OCI-LY1 (cell line): ENCODE measurements around the gene ARFGAP2.
A peak's percentile ranks its signal among the peaks of the same experiment; 100 is the strongest.

ENCODE experiments used
- H2AFZ ChIP-seq: fragments of 200-600 bp; sonication (generic), shearing (Covaris generic); 2 replicates; pipeline ENCODE4 v1.6.0; 2014; ENCODE audit warnings: antibody characterized with exemption, mild to moderate bottlenecking, low read length
- H3F3A ChIP-seq: fragments of 200-600 bp; sonication (generic), shearing (Covaris generic); 2 replicates; pipeline ENCODE4 v1.6.0; 2014; ENCODE audit warnings: mild to moderate bottlenecking, antibody characterized with exemption, low read length, moderate library complexity; ENCODE audit not compliant: insufficient read depth
- H3K27ac ChIP-seq: fragments of 200-600 bp; sonication (generic); 2 replicates; pipeline ENCODE4 v1.5.1; 2014; ENCODE audit warnings: low read length, mixed run types, mild to moderate bottlenecking, low read depth; ENCODE audit not compliant: poor library complexity, severe bottlenecking
- H3K27me3 ChIP-seq: fragments of 200-600 bp; sonication (generic); 2 replicates; pipeline ENCODE4 v1.6.0; 2014; ENCODE audit warnings: antibody characterized with exemption, mild to moderate bottlenecking, low read length, moderate library complexity; ENCODE audit not compliant: insufficient read depth
- H3K36me3 ChIP-seq: fragments of 200-600 bp; sonication (generic); 2 replicates; pipeline ENCODE4 v1.6.1; 2014; ENCODE audit warnings: mild to moderate bottlenecking, antibody characterized with exemption, low read length, moderate library complexity, mixed read lengths; ENCODE audit not compliant: insufficient read depth
- H3K4me1 ChIP-seq: fragments of 200-600 bp; sonication (generic); 2 replicates; pipeline ENCODE4 v1.5.1; 2014; ENCODE audit warnings: mild to moderate bottlenecking, low read length, moderate library complexity; ENCODE audit not compliant: insufficient read depth, severe bottlenecking
- H3K4me2 ChIP-seq: fragments of 200-600 bp; sonication (generic), shearing (Covaris generic); 2 replicates; pipeline ENCODE4 v1.6.1; 2014; ENCODE audit warnings: low read length
- H3K4me3 ChIP-seq: fragments of 200-600 bp; sonication (generic); 2 replicates; pipeline ENCODE4 v1.5.1; 2014; ENCODE audit warnings: low read length, low read depth, mild to moderate bottlenecking, mixed read lengths; ENCODE audit not compliant: poor library complexity, severe bottlenecking
- H3K79me2 ChIP-seq: fragments of 200-600 bp; shearing (Covaris generic); 2 replicates; pipeline ENCODE4 v1.6.1; 2016; ENCODE audit warnings: mixed run types, low read length, mixed read lengths; ENCODE audit not compliant: insufficient read depth
- H3K9ac ChIP-seq: fragments of 200-600 bp; sonication (generic), shearing (Covaris generic); 2 replicates; pipeline ENCODE4 v1.6.1; 2014; ENCODE audit warnings: mild to moderate bottlenecking, low read length, mixed read lengths
- H3K9me2 ChIP-seq: fragments of 200-600 bp; sonication (generic), shearing (Covaris generic); 2 replicates; pipeline ENCODE4 v1.6.1; 2014; ENCODE audit warnings: low read depth, mild to moderate bottlenecking, low read length, mixed read lengths
- H3K9me3 ChIP-seq: fragments of 200-600 bp; shearing (Covaris generic); 2 replicates; pipeline ENCODE4 v1.6.1; 2014; ENCODE audit warnings: low read length, mixed read lengths
- H4K20me1 ChIP-seq: fragments of 200-600 bp; sonication (generic), shearing (Covaris generic); 2 replicates; pipeline ENCODE4 v1.6.0; 2016; ENCODE audit warnings: mild to moderate bottlenecking, low read length; ENCODE audit not compliant: insufficient read depth
- EZH2 ChIP-seq: fragments of 200-600 bp; sonication (generic), shearing (Covaris generic); IDR thresholded peaks from 2 replicates; pipeline ENCODE4 v1.8.0; 2017; ENCODE audit warnings: borderline replicate concordance, mixed run types, mild to moderate bottlenecking, antibody characterized with exemption, low read length, moderate library complexity, mixed read lengths
- TF ChIP-seq, protein P1 (sequence below): fragments of 200-600 bp; sonication (generic), shearing (Covaris generic); IDR thresholded peaks from 2 replicates; pipeline ENCODE4 v1.5.1; 2017; ENCODE audit warnings: mild to moderate bottlenecking, antibody characterized with exemption, low read length, moderate library complexity, mixed read lengths

The ARFGAP2 gene

GRCh38 chr11:47179655-47179991 is 2.9 kb upstream of the ARFGAP2 start:
- no peak overlapping the region for H3K27ac ChIP-seq
- H3K9ac ChIP-seq, result no peak overlapping the region
- H3K36me3 ChIP-seq, result peaks cover 17% of the 10 kb centered on the region; the same call in 1 of the 2 replicates

GRCh38 chr11:47178737-47179654 is 2.3 kb upstream of the ARFGAP2 start:
- no peaks in the 10 kb centered on the region for H3K9me3 ChIP-seq
- TF ChIP-seq EZH2, result no peak
- TF ChIP-seq, protein P1, sequence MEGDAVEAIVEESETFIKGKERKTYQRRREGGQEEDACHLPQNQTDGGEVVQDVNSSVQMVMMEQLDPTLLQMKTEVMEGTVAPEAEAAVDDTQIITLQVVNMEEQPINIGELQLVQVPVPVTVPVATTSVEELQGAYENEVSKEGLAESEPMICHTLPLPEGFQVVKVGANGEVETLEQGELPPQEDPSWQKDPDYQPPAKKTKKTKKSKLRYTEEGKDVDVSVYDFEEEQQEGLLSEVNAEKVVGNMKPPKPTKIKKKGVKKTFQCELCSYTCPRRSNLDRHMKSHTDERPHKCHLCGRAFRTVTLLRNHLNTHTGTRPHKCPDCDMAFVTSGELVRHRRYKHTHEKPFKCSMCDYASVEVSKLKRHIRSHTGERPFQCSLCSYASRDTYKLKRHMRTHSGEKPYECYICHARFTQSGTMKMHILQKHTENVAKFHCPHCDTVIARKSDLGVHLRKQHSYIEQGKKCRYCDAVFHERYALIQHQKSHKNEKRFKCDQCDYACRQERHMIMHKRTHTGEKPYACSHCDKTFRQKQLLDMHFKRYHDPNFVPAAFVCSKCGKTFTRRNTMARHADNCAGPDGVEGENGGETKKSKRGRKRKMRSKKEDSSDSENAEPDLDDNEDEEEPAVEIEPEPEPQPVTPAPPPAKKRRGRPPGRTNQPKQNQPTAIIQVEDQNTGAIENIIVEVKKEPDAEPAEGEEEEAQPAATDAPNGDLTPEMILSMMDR, result no peak
- H3F3A ChIP-seq, result no peaks in the 10 kb centered on the region
- no peaks in the 10 kb centered on the region for H4K20me1 ChIP-seq
- peaks cover 21% of the 10 kb centered on the region for H3K36me3 ChIP-seq
- H3K79me2 ChIP-seq, result peaks cover 23% of the 10 kb centered on the region
- no peak overlapping the region for H3K9ac ChIP-seq
- H3K4me3 ChIP-seq, result no peak overlapping the region
- peaks cover 25% of the 10 kb centered on the region for H3K4me1 ChIP-seq
- no peak overlapping the region for H3K27ac ChIP-seq
- no peak overlapping the region for H2AFZ ChIP-seq
- no peaks in the 10 kb centered on the region for H3K9me2 ChIP-seq
- no peak overlapping the region for H3K4me2 ChIP-seq
- H3K27me3 ChIP-seq, result no peaks in the 10 kb centered on the region

More at GRCh38 chr11:47179655-47179991, 2.9 kb upstream of the ARFGAP2 start:
- TF ChIP-seq, protein P1, result peak; percentile 88
- no peak for TF ChIP-seq EZH2
- no peaks in the 10 kb centered on the region for H3F3A ChIP-seq
- H3K79me2 ChIP-seq, result peaks cover 19% of the 10 kb centered on the region
- no peaks in the 10 kb centered on the region for H3K9me2 ChIP-seq
- H2AFZ ChIP-seq, result no peak overlapping the region
- H3K4me3 ChIP-seq, result no peak overlapping the region
- no peaks in the 10 kb centered on the region for H4K20me1 ChIP-seq
- H3K27me3 ChIP-seq, result peaks cover 5% of the 10 kb centered on the region; the same call in 1 of the 2 replicates
- H3K4me2 ChIP-seq, result no peak overlapping the region
- peaks cover 23% of the 10 kb centered on the region for H3K4me1 ChIP-seq
- H3K9me3 ChIP-seq, result no peaks in the 10 kb centered on the region

GRCh38 chr11:47178316-47178715 is 1.6 kb upstream of the ARFGAP2 start:
- Histone ChIP-seq H3K27ac (no peak overlapping the region), H3K9ac (no peak overlapping the region; the same call in 1 of the 2 replicates), H3K79me2 (peaks cover 30% of the 10 kb centered on the region)

More at GRCh38 chr11:47178316-47178715, 1.6 kb upstream of the ARFGAP2 start:
- no peaks in the 10 kb centered on the region for H3F3A ChIP-seq
- H3K4me1 ChIP-seq, result peaks cover 32% of the 10 kb centered on the region
- no peak overlapping the region for H3K4me2 ChIP-seq
- no peak overlapping the region for H3K4me3 ChIP-seq
- no peak overlapping the region for H2AFZ ChIP-seq
- H3K27me3 ChIP-seq, result no peaks in the 10 kb centered on the region
- H3K9me3 ChIP-seq, result no peaks in the 10 kb centered on the region
- H4K20me1 ChIP-seq, result no peaks in the 10 kb centered on the region
- no peaks in the 10 kb centered on the region for H3K9me2 ChIP-seq
- H3K36me3 ChIP-seq, result peaks cover 28% of the 10 kb centered on the region
- TF ChIP-seq EZH2, result no peak
- TF ChIP-seq, protein P1, result no peak
